Measurements from ENCODE around the gene NFIX.

The NFIX gene

GRCh38 chr19:13092606-13093235, 97.4 kb downstream of the NFIX start:
- DNase-seq (ENCODE audit: low read depth in 2 of 2), result no peak

GRCh38 chr19:13093407-13094105, 98.3 kb downstream of the NFIX start:
- DNase-seq (ENCODE audit: low read depth in 2 of 2), result peak; percentile 68

GRCh38 chr19:13094106-13094504, 98.8 kb downstream of the NFIX start:
- DNase-seq (ENCODE audit: low read depth in 2 of 2), result no peak

- no peak for DNase-seq (ENCODE audit: low read depth in 2 of 2)
Observed at GRCh38 chr19:13094771-13095392, 99.6 kb downstream of the NFIX start.

- no peak for DNase-seq (ENCODE audit: low read depth in 2 of 2)
Observed at GRCh38 chr19:13095393-13095784, 100.1 kb downstream of the NFIX start.

GRCh38 chr19:13095934-13096927, 101.0 kb downstream of the NFIX start:
- DNase-seq (ENCODE audit: low read depth in 2 of 2), result no peak

- DNase-seq (ENCODE audit: low read depth in 2 of 2), result no peak
Observed at GRCh38 chr19:13097033-13097462, 101.8 kb downstream of the NFIX start.

GRCh38 chr19:13097463-13098258, 102.4 kb downstream of the NFIX start:
- no peak for DNase-seq (ENCODE audit: low read depth in 2 of 2)

- DNase-seq (ENCODE audit: low read depth in 2 of 2), result no peak
Observed at GRCh38 chr19:13098277-13099072, 103.2 kb downstream of the NFIX start.

- DNase-seq (ENCODE audit: low read depth in 2 of 2), result peak in 1 of 2 donors; percentile 62
Observed at GRCh38 chr19:13099073-13099999, 104.1 kb downstream of the NFIX start.

- DNase-seq (ENCODE audit: low read depth in 2 of 2), result peak in 1 of 2 donors; percentile 68
Observed at GRCh38 chr19:13100031-13100588, 104.8 kb downstream of the NFIX start.

GRCh38 chr19:13100841-13101589, 105.7 kb downstream of the NFIX start:
- DNase-seq (ENCODE audit: low read depth in 2 of 2), result no peak

- no peak for DNase-seq (ENCODE audit: low read depth in 2 of 2)
Observed at GRCh38 chr19:13101590-13102415, 106.5 kb downstream of the NFIX start.

GRCh38 chr19:13102416-13102665, 107.1 kb downstream of the NFIX start:
- DNase-seq (ENCODE audit: low read depth in 2 of 2), result no peak

GRCh38 chr19:13102666-13103580, 107.6 kb downstream of the NFIX start, which contains the start of gene LYL1:
Gene LYL1 (minus strand): TSS chr19:13102858. CDS start chr19:13101171, 1,687 bp downstream.
- no peak for DNase-seq (ENCODE audit: low read depth in 2 of 2)

All from stimulated activated CD8-positive, alpha-beta memory T cell treated with anti-CD3 and anti-CD28 coated beads, Interleukin-2, amount 100 ng/mL, for 48 hours (primary cell).